OCI-LY1 (cell line): ENCODE results near the gene JPH2.

Experiments
- H2AFZ ChIP-seq: fragments of 200-600 bp; sonication (generic), shearing (Covaris generic); 2 replicates; pipeline ENCODE4 v1.6.0; 2014; ENCODE audit warnings: antibody characterized with exemption, mild to moderate bottlenecking, low read length
- H3F3A ChIP-seq: fragments of 200-600 bp; sonication (generic), shearing (Covaris generic); 2 replicates; pipeline ENCODE4 v1.6.0; 2014; ENCODE audit warnings: mild to moderate bottlenecking, antibody characterized with exemption, low read length, moderate library complexity; ENCODE audit not compliant: insufficient read depth
- H3K27ac ChIP-seq: fragments of 200-600 bp; sonication (generic); 2 replicates; pipeline ENCODE4 v1.5.1; 2014; ENCODE audit warnings: low read length, mixed run types, mild to moderate bottlenecking, low read depth; ENCODE audit not compliant: poor library complexity, severe bottlenecking
- H3K27me3 ChIP-seq: fragments of 200-600 bp; sonication (generic); 2 replicates; pipeline ENCODE4 v1.6.0; 2014; ENCODE audit warnings: antibody characterized with exemption, mild to moderate bottlenecking, low read length, moderate library complexity; ENCODE audit not compliant: insufficient read depth
- H3K36me3 ChIP-seq: fragments of 200-600 bp; sonication (generic); 2 replicates; pipeline ENCODE4 v1.6.1; 2014; ENCODE audit warnings: mild to moderate bottlenecking, antibody characterized with exemption, low read length, moderate library complexity, mixed read lengths; ENCODE audit not compliant: insufficient read depth
- H3K4me1 ChIP-seq: fragments of 200-600 bp; sonication (generic); 2 replicates; pipeline ENCODE4 v1.5.1; 2014; ENCODE audit warnings: mild to moderate bottlenecking, low read length, moderate library complexity; ENCODE audit not compliant: insufficient read depth, severe bottlenecking
- H3K4me2 ChIP-seq: fragments of 200-600 bp; sonication (generic), shearing (Covaris generic); 2 replicates; pipeline ENCODE4 v1.6.1; 2014; ENCODE audit warnings: low read length
- H3K4me3 ChIP-seq: fragments of 200-600 bp; sonication (generic); 2 replicates; pipeline ENCODE4 v1.5.1; 2014; ENCODE audit warnings: low read length, low read depth, mild to moderate bottlenecking, mixed read lengths; ENCODE audit not compliant: poor library complexity, severe bottlenecking
- H3K79me2 ChIP-seq: fragments of 200-600 bp; shearing (Covaris generic); 2 replicates; pipeline ENCODE4 v1.6.1; 2016; ENCODE audit warnings: mixed run types, low read length, mixed read lengths; ENCODE audit not compliant: insufficient read depth
- H3K9ac ChIP-seq: fragments of 200-600 bp; sonication (generic), shearing (Covaris generic); 2 replicates; pipeline ENCODE4 v1.6.1; 2014; ENCODE audit warnings: mild to moderate bottlenecking, low read length, mixed read lengths
- H3K9me2 ChIP-seq: fragments of 200-600 bp; sonication (generic), shearing (Covaris generic); 2 replicates; pipeline ENCODE4 v1.6.1; 2014; ENCODE audit warnings: low read depth, mild to moderate bottlenecking, low read length, mixed read lengths
- H3K9me3 ChIP-seq: fragments of 200-600 bp; shearing (Covaris generic); 2 replicates; pipeline ENCODE4 v1.6.1; 2014; ENCODE audit warnings: low read length, mixed read lengths
- H4K20me1 ChIP-seq: fragments of 200-600 bp; sonication (generic), shearing (Covaris generic); 2 replicates; pipeline ENCODE4 v1.6.0; 2016; ENCODE audit warnings: mild to moderate bottlenecking, low read length; ENCODE audit not compliant: insufficient read depth
- CTCF ChIP-seq: fragments of 200-600 bp; sonication (generic), shearing (Covaris generic); IDR thresholded peaks from 2 replicates; pipeline ENCODE4 v1.5.1; 2017; ENCODE audit warnings: mild to moderate bottlenecking, antibody characterized with exemption, low read length, moderate library complexity, mixed read lengths
- EZH2 ChIP-seq: fragments of 200-600 bp; sonication (generic), shearing (Covaris generic); IDR thresholded peaks from 2 replicates; pipeline ENCODE4 v1.8.0; 2017; ENCODE audit warnings: borderline replicate concordance, mixed run types, mild to moderate bottlenecking, antibody characterized with exemption, low read length, moderate library complexity, mixed read lengths

Gene JPH2

GRCh38 chr20:44064501-44065400 lies 122.2 kb downstream of the JPH2 start:
- peaks cover 4% of the 10 kb centered on the region; the same call in 1 of the 2 replicates for H3F3A ChIP-seq
- no peaks in the 10 kb centered on the region for H3K36me3 ChIP-seq
- no peak for TF ChIP-seq CTCF
- no peak for TF ChIP-seq EZH2

More at GRCh38 chr20:44064501-44065400, 122.2 kb downstream of the JPH2 start:
- no peak overlapping the region for H3K4me2 ChIP-seq
- H3K4me3 ChIP-seq, result no peak overlapping the region
- no peak overlapping the region for H3K9ac ChIP-seq
- H2AFZ ChIP-seq, result no peak overlapping the region
- no peaks in the 10 kb centered on the region for H3K27me3 ChIP-seq
- H3K9me2 ChIP-seq, result no peaks in the 10 kb centered on the region
- peaks cover 14% of the 10 kb centered on the region for H3K4me1 ChIP-seq
- no peaks in the 10 kb centered on the region for H3K9me3 ChIP-seq
- no peaks in the 10 kb centered on the region for H3K79me2 ChIP-seq
- H3K27ac ChIP-seq, result no peak overlapping the region
- no peaks in the 10 kb centered on the region for H4K20me1 ChIP-seq
